G401 (cell line): ENCODE measurements around the gene MOB2. TPM values are rescaled to one million over a fixed set of nuclear protein-coding genes. Genes with fewer than 3 reads are reported as not detected.
A peak's percentile ranks its signal among the peaks of the same experiment; 100 is the strongest.
"Not testable (repeated sequence)": the region's sequence is repeated elsewhere in the genome, so short reads cannot be mapped to it uniquely, and the experiment has no call there.

Experiments used
- DNase-seq: peaks from one replicate; pipeline ENCODE4 v3.0.0-alpha.2; 2015; ENCODE audit warnings: low spot score
- in situ Hi-C: cut with HindIII; loops from 2 replicates; pipeline ENCODE4 v1.10.0; 2016; ENCODE audit warnings: low sequenced_read_pairs, mixed read lengths
- total RNA-seq: library from RNA; depleted of rRNA; stranded (reverse); fragments of >200 nt; shearing (Covaris generic); gene quantifications from 2 replicates; pipeline ENCODE4 v1.2.3, GENCODE V29; 2014; rRNA removed

The MOB2 gene
- total RNA-seq, 1 experiment from 2014 or later, result 27.4 TPM

DNA sequence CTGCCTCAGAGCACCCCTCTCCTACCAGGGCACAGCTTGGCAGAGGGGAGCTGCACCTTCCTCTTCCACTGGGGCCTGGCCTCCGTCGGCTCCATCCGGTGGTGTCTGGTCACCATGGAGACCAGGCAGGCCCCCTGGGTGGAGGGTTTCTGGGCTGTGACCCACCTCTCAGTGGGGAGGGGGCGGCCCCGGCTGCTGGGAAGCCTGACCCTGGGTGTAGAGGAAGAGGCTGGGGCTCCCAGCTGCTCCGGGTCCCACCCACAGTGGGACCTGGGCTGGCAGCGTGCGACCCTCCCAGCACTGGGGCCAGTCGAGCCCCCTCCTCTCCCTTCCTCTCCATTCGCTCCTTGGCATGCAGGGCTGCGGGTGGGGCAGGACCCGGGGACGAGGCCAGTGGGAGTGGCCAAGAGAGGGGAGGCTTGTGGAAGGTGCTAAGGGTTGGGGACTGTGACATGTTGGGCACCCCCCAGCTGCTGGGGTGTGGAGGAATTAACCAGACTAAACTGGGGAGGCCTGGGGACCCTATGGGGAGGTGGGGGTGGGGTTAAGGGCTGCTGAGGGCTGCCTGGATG lies 50.0 kb downstream of the MOB2 start:
- DNase-seq, result no peak
- in situ Hi-C loops, result no loop called here

- DNase-seq, result peak; percentile 54
- in situ Hi-C loops, result no loop called here
Measured at GRCh38 chr11:1435820-1436467, 50.6 kb downstream of the MOB2 start.

DNA sequence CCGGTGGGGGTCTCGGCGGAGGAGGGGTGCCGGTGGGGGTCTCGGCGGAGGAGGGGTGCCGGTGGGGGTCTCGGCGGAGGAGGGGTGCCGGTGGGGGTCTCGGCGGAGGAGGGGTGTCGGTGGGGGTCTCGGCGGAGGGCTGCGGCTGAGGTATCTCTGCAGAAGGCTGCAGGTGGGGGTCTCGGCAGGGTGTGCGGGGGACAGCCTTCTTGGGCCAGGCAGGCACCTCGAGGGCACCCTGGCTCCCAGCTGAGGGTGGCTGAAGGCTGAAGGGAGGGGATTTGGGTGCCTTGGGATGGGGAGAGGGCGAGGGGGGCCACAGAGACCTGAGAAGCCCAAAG lies 51.1 kb downstream of the MOB2 start:
- DNase-seq, in situ Hi-C loops: not testable (repeated sequence)

- in situ Hi-C loops, result no loop called here
- DNase-seq, result no peak
Measured at GRCh38 chr11:1433977-1434640, 52.5 kb downstream of the MOB2 start.

DNA sequence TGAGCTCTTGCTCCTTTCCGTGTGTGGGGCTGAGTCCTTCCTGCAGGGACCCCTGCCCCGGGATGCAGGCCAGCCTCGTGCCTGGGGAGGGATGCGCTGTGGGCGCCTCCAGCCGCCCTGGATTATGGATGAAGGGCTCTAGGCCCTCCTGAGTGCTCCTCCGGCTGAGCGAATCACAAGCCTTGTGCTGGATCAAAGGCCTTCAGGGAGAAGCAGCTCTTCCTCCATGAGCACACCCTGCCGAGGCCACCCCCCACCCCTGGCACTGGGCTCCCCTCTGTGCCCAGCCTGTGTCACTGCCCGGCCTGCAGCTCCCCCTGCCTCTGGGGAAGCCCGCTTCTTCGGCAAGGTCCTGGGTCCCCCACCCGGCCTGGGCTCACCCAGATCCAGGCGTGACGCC lies 53.0 kb downstream of the MOB2 start:
- no peak for DNase-seq
- in situ Hi-C loops, result no loop called here

DNA sequence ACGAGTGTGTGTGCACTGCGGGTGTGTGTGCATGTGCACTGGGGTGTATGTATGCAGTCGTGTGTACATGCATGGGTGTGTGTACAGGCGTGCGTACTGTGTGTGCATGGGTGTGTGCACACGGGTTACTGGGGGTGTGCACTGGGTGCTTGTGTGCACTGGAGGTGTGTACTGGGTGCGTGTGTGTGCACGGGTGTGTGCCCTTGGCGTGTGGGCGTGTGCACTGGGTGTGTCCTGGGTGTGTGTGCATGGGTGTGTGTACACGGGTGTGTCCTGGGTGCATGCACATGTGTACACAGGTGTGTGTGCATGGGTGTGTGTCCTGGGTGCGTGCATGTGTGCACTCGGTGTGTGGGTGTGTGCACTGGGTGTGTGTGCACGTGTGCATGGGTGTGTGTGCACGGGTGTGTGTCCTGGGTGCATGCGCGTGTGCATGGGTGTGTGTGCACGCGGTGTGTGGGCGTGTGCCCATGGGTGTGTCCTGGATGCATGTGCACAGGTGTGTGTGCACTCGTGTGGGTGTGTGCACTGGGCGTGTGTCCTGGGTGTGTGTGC lies 57.7 kb downstream of the MOB2 start:
- in situ Hi-C loops, result no loop called here
- no peak for DNase-seq

GRCh38 chr11:1425439-1425838 lies 61.1 kb downstream of the MOB2 start:
- in situ Hi-C loops, result no loop called here
- no peak for DNase-seq

DNA sequence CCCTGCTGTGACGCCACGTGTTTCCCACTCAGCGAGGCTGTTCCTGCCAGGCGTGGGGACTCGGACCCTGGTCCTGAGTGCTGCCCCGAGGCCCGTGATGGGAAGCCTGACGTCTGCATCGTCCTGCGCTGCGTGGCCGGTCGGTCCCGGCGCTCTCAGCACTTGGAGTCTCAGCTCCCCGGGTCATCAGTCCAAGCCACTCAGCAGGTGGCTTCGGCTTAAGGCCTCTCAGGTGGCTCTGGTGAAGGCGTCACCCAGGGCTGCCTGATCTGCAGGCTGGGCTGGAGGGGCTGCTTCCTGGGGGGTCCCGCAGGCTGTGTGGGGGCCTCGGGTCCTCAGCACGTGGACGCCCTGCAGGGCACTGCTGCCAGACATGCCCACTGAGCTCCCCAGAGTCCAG lies 61.6 kb downstream of the MOB2 start:
- in situ Hi-C loops, result no loop called here
- DNase-seq, result no peak

- DNase-seq, in situ Hi-C loops: not testable (repeated sequence)
Measured at GRCh38 chr11:1423406-1423805, 63.2 kb downstream of the MOB2 start.

DNA sequence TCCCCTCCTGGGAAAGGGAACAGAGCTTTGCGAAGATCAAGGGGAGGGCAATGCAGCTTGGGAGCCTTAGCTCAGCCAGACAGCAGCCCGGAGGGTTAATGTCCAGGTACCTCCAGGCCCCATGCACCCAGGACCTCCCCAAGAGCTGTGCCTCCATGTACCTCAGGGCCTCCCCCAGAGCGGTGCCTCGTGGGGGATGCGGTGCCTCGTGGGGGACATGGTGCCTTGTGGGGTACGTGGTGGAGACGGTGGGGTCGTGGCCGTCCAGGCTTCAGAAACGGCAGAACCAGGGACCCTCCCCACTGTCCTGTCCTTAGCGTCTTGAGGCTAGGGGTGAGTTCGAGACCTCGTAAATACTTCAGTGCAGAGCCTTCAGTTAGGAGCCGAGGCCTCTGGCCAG lies 63.6 kb downstream of the MOB2 start:
- in situ Hi-C loops, result no loop called here
- no peak for DNase-seq

DNA sequence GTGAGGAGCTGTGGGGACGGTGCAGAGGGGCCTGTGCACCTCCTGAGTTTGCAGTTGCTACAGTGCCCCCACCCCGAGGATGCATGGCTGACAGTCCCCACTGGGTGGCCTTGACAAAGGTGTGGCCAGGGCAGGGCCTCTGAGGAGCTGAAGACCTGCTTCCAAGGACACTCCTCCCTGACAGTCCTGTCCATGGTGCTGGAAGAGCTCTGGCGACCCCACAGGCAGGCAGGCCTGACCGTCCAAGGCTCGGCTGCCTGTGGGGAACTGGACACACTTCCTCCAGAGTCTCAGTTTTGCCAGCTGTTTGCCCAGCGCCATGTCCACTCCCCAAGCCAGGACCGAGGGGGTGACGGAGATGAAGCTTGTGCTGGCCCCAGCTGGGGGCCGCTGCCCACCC lies 64.1 kb downstream of the MOB2 start:
- in situ Hi-C loops, result no loop called here
- DNase-seq, result no peak

DNA sequence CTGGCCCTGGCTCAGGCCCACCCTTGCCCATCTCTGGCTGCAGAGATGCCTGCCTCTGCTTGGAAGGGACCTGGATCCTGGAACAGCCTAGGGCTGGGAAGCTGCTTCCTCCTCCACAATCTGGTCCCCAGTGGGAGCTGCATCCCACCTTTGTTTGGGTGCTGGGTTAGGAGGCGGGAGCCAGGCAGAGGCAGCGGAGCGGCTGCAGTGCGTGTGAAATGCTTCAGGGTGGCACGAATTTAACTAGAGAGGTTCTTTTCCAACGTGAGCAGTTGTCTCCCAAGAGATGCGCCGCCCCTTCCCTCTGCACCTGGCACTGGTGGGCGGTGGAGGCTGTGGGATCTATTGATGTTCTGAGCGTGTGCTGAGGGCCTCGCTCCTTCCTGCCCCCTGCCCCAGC lies 65.3 kb downstream of the MOB2 start:
- DNase-seq, result no peak
- in situ Hi-C loops, result no loop called here

GRCh38 chr11:1419811-1420210 lies 66.8 kb downstream of the MOB2 start:
- in situ Hi-C loops, result no loop called here
- no peak for DNase-seq

Other genes with a start within 250 kb of the MOB2 start
- gene TOLLIP, start 177.1 kb downstream of the MOB2 start, total RNA-seq, result 30.0 and 36.4 TPM in 2 replicates
- 5.2 and 9.2 TPM in 2 replicates for gene BRSK2, start 96.8 kb downstream of the MOB2 start, total RNA-seq
- 1.5 and 8.9 TPM in 2 replicates for gene DUSP8, start 85.5 kb upstream of the MOB2 start, total RNA-seq
- not detected in 2 replicates for gene KRTAP5-1, start 98.5 kb upstream of the MOB2 start, total RNA-seq
- gene KRTAP5-2, start 111.5 kb upstream of the MOB2 start, total RNA-seq, result not detected in 2 replicates
- gene KRTAP5-3, start 121.7 kb upstream of the MOB2 start, total RNA-seq, result not detected in 2 replicates
- gene KRTAP5-4, start 135.4 kb upstream of the MOB2 start, total RNA-seq, result not detected in 2 replicates
- not detected in 2 replicates for gene KRTAP5-5, start 143.0 kb upstream of the MOB2 start, total RNA-seq
- gene KRTAP5-6, start 210.4 kb upstream of the MOB2 start, total RNA-seq, result not detected in 2 replicates